ENCODE data around the gene SEC14L1. TPM values are rescaled to one million over a fixed set of nuclear protein-coding genes. Genes with fewer than 3 reads are reported as not detected.

The SEC14L1 gene
- total RNA-seq, 1 experiment from 2014 or later = 279 TPM

- intact Hi-C loops (cut with micrococcal nuclease; ENCODE audit: unreplicated experiment) = no loop called here
- peaks cover 43% of the 10 kb centered on the region for H3K4me1 ChIP-seq (ENCODE audit: control insufficient read depth, insufficient read depth, low read length)
- CTCF ChIA-PET = no interaction called here
- ATAC-seq = no peak
- DNase-seq (ENCODE audit: low read depth, low spot score) = no peak
- no peaks in the 10 kb centered on the region for H3K27me3 ChIP-seq (ENCODE audit: control insufficient read depth, insufficient read depth, low read length)
- peaks cover 15% of the 10 kb centered on the region for H3K36me3 ChIP-seq (ENCODE audit: control insufficient read depth, insufficient read depth, low read length)
- H3K9me3 ChIP-seq (ENCODE audit: control insufficient read depth, insufficient read depth, low read depth, low read length) = no peaks in the 10 kb centered on the region
- H3K27ac ChIP-seq (ENCODE audit: low read length) = peak overlapping the region; percentile 26; the same call in 1 of the 2 replicates
- BruUV-seq (replicated peaks) = no TSS peak
- H3K4me3 ChIP-seq (ENCODE audit: low read depth in 2 of 2, low read length in 2 of 2) = no peak overlapping the region
- POLR2A ChIA-PET = interaction anchor here (0.6 to 0.7 kb wide), 2 partner anchors 64 to 659 kb away, joined by 3 to 9 read pairs; no protein-coding TSS in a partner anchor
- in situ Hi-C loops (cut with HindIII; ENCODE audit: low pct_unique_long_range_greater_than_20kb, low sequenced_read_pairs) = no loop called here
- TF ChIP-seq CTCF (IDR thresholded peaks at IDR 0.05) (no peak), TCF7L2 (IDR thresholded peaks at IDR 0.05; ENCODE audit: low read depth, low read length) (no peak), REST (IDR thresholded peaks at IDR 0.05; ENCODE audit: insufficient read depth in 1 of 2, low read depth in 2 of 2, low read length in 1 of 2) (no peak), POLR2AphosphoS5 (IDR thresholded peaks at IDR 0.05; ENCODE audit: low read depth, low read length) (no peak)
Observed at GRCh38 chr17:77189148-77189547, 48.4 kb downstream of the SEC14L1 start.

GRCh38 chr17:77190576-77190975, 49.8 kb downstream of the SEC14L1 start:
- intact Hi-C loops (cut with micrococcal nuclease; ENCODE audit: unreplicated experiment) (no loop called here), in situ Hi-C loops (cut with HindIII; ENCODE audit: low pct_unique_long_range_greater_than_20kb, low sequenced_read_pairs) (no loop called here)
- H3K27ac ChIP-seq (ENCODE audit: low read length) = no peak overlapping the region
- no peak overlapping the region for H3K4me3 ChIP-seq (ENCODE audit: low read depth in 2 of 2, low read length in 2 of 2)
- ATAC-seq (no peak), DNase-seq (ENCODE audit: low read depth, low spot score) (no peak)
- no peaks in the 10 kb centered on the region for H3K27me3 ChIP-seq (ENCODE audit: control insufficient read depth, insufficient read depth, low read length)
- ChIA-PET CTCF (no interaction called here), POLR2A (no interaction called here)
- no peak for TF ChIP-seq REST (IDR thresholded peaks at IDR 0.05; ENCODE audit: insufficient read depth in 1 of 2, low read depth in 2 of 2, low read length in 1 of 2)
- no peak for TF ChIP-seq POLR2AphosphoS5 (IDR thresholded peaks at IDR 0.05; ENCODE audit: low read depth, low read length)
- no peak for TF ChIP-seq SIN3A (IDR thresholded peaks at IDR 0.05; ENCODE audit: borderline replicate concordance, insufficient read depth, low read depth, low read length)
- TF ChIP-seq CTCF (IDR thresholded peaks at IDR 0.05) = no peak
- no peak for TF ChIP-seq TCF7L2 (IDR thresholded peaks at IDR 0.05; ENCODE audit: low read depth, low read length)
- H3K9me3 ChIP-seq (ENCODE audit: control insufficient read depth, insufficient read depth, low read depth, low read length) = no peaks in the 10 kb centered on the region
- no TSS peak for BruUV-seq (replicated peaks)
- H3K4me1 ChIP-seq (ENCODE audit: control insufficient read depth, insufficient read depth, low read length) = peaks cover 28% of the 10 kb centered on the region
- peaks cover 15% of the 10 kb centered on the region for H3K36me3 ChIP-seq (ENCODE audit: control insufficient read depth, insufficient read depth, low read length)
